Ascending aorta (tissue), 2 donors: ENCODE measurements around the gene MS4A10. TPM values are rescaled to one million over a fixed set of nuclear protein-coding genes. Genes with fewer than 3 reads are reported as not detected.
"Not testable (repeated sequence)": the region's sequence is repeated elsewhere in the genome, so short reads cannot be mapped to it uniquely, and the experiment has no call there.

Experiments used
- DNase-seq, 2 donors: peaks; one replicate each; pipeline ENCODE4 v3.0.0-alpha.2; 2019; ENCODE audit warnings: low spot score in 2 of 2
- H3K27ac ChIP-seq, 2 donors: fragments of 200-600 bp; sonication (generic); one replicate each; pipeline ENCODE4 v1.5.1; 2016 to 2017; ENCODE audit warnings: mild to moderate bottlenecking in 1 of 2
- H3K27me3 ChIP-seq: fragments of 200-600 bp; sonication (generic); one replicate; pipeline ENCODE4 v1.5.1; 2017
- H3K36me3 ChIP-seq, 2 donors: fragments of 200-600 bp; sonication (generic); one replicate each; pipeline ENCODE4 v1.5.1; 2016
- H3K4me1 ChIP-seq, 2 donors: fragments of 200-600 bp; sonication (generic); one replicate each; pipeline ENCODE4 v1.5.1; 2016 to 2017; ENCODE audit warnings: mild to moderate bottlenecking in 1 of 2
- H3K4me3 ChIP-seq, 2 donors: fragments of 200-600 bp; sonication (generic); one replicate each; pipeline ENCODE4 v1.5.1; 2016 to 2017; ENCODE audit warnings: mild to moderate bottlenecking in 1 of 2
- H3K9me3 ChIP-seq, 2 donors: fragments of 200-600 bp; sonication (generic); one replicate each; pipeline ENCODE4 v1.5.1; 2016
- CTCF ChIP-seq, 3 experiments: fragments of 200-600 bp in 2 of 3; fragments of 450-650 bp in 1 of 3; sonication (generic) in 2 of 3; IDR thresholded peaks; one replicate each; pipeline ENCODE4 v1.5.1; 2016 to 2019; ENCODE audit warnings: antibody characterized with exemption in 3 of 3, mild to moderate bottlenecking in 1 of 3, moderate library complexity in 1 of 3
- intact Hi-C: fragments of 100-400 bp; cut with DNase I; formaldehyde crosslinking; loops from one replicate; pipeline ENCODE4 v1.15.1; 2023
- total RNA-seq: library from RNA; depleted of rRNA; stranded (reverse); fragments of >200 nt; gene quantifications from one replicate; pipeline ENCODE4 v1.1.0, GENCODE V29; 2016

MS4A10 gene
- total RNA-seq, 1 donor from 2014 or later: not detected

- no peak for TF ChIP-seq CTCF (IDR thresholded peaks at IDR 0.05)
- H3K4me3 ChIP-seq: no peak overlapping the region
- no peaks in the 10 kb centered on the region for H3K4me1 ChIP-seq
- no peak overlapping the region for H3K27ac ChIP-seq
- no peaks in the 10 kb centered on the region for H3K9me3 ChIP-seq
- H3K36me3 ChIP-seq: no peaks in the 10 kb centered on the region
- no peaks in the 10 kb centered on the region for H3K27me3 ChIP-seq
- intact Hi-C loops: no loop called here
- no peak for DNase-seq
These were observed 30.2 kb upstream of the MS4A10 start for GRCh38 chr11:60754887-60755286.

- no peaks in the 10 kb centered on the region for H3K9me3 ChIP-seq
- intact Hi-C loops: no loop called here
- H3K36me3 ChIP-seq: no peaks in the 10 kb centered on the region
- H3K4me1 ChIP-seq: no peaks in the 10 kb centered on the region
- DNase-seq: no peak
- no peak within 1 kb of the TSS for H3K27ac ChIP-seq
- TF ChIP-seq CTCF (IDR thresholded peaks at IDR 0.05): no peak
- H3K27me3 ChIP-seq: no peaks in the 10 kb centered on the region
- no peak within 1 kb of the TSS for H3K4me3 ChIP-seq
These were observed 28.7 kb upstream of the MS4A10 start, which contains the start of gene MS4A15 for GRCh38 chr11:60756307-60757032. Gene MS4A15 (plus strand): TSS chr11:60756867. CDS start chr11:60763734, 6,867 bp downstream.

- DNase-seq: no peak
- no peaks in the 10 kb centered on the region for H3K27me3 ChIP-seq
- no peak overlapping the region for H3K4me3 ChIP-seq
- no peak overlapping the region for H3K27ac ChIP-seq
- no peaks in the 10 kb centered on the region for H3K9me3 ChIP-seq
- intact Hi-C loops: no loop called here
- no peaks in the 10 kb centered on the region for H3K36me3 ChIP-seq
- no peak for TF ChIP-seq CTCF (IDR thresholded peaks at IDR 0.05)
- H3K4me1 ChIP-seq: no peaks in the 10 kb centered on the region
These were observed 27.8 kb upstream of the MS4A10 start for GRCh38 chr11:60757231-60757800.

- H3K4me3 ChIP-seq, intact Hi-C loops, DNase-seq: not testable (repeated sequence)
These were observed 26.5 kb upstream of the MS4A10 start for GRCh38 chr11:60758671-60759070.

GRCh38 chr11:60759438-60760225 lies 25.5 kb upstream of the MS4A10 start:
- H3K27me3 ChIP-seq, H3K36me3 ChIP-seq, H3K4me3 ChIP-seq, intact Hi-C loops, H3K4me1 ChIP-seq, DNase-seq, H3K27ac ChIP-seq, H3K9me3 ChIP-seq: not testable (repeated sequence)

More at GRCh38 chr11:60758671-60759070, 26.5 kb upstream of the MS4A10 start:
- not testable (repeated sequence) for H3K4me1 ChIP-seq, H3K9me3 ChIP-seq, H3K27me3 ChIP-seq, H3K27ac ChIP-seq, H3K36me3 ChIP-seq

GRCh38 chr11:60761436-60762190 lies 23.5 kb upstream of the MS4A10 start:
- H3K27me3 ChIP-seq: no peaks in the 10 kb centered on the region
- H3K4me1 ChIP-seq: no peaks in the 10 kb centered on the region
- no peaks in the 10 kb centered on the region for H3K9me3 ChIP-seq
- H3K36me3 ChIP-seq: no peaks in the 10 kb centered on the region
- TF ChIP-seq CTCF (IDR thresholded peaks at IDR 0.05): no peak
- DNase-seq: no peak
- H3K27ac ChIP-seq: no peak overlapping the region
- intact Hi-C loops: no loop called here
- no peak overlapping the region for H3K4me3 ChIP-seq
